ENCODE results near the gene MRPS7.
"Not testable (repeated sequence)": the region's sequence is repeated elsewhere in the genome, so short reads cannot be mapped to it uniquely, and the experiment has no call there.

GRCh38 chr17:75280189-75280588, 18.5 kb downstream of the MRPS7 start:
- not testable (repeated sequence) for TF ChIP-seq CTCF, POLR2AphosphoS5 (IDR thresholded peaks at IDR 0.05)

Data from prostate gland (tissue), 2 donors.